Measurements from ENCODE around the gene HIVEP1. TPM values are rescaled to one million over a fixed set of nuclear protein-coding genes. Genes with fewer than 3 reads are reported as not detected.

HIVEP1 gene
- total RNA-seq, 6 donors from 2014 or later, result 22.9 to 48.5 (median 30.4) TPM

GRCh38 chr6:12020187-12020791, 8.2 kb downstream of the HIVEP1 start:
- TF ChIP-seq POLR2A (IDR thresholded peaks at IDR 0.05), result no peak
- no peak for TF ChIP-seq EP300 (IDR thresholded peaks at IDR 0.05)
- TF ChIP-seq POLR2AphosphoS5 (IDR thresholded peaks at IDR 0.05), result no peak
- no peak for TF ChIP-seq CTCF (IDR thresholded peaks at IDR 0.05)
- 95% methylated on average over 12 of the region's 12 CpGs for WGBS, 2 donors
- no peak overlapping the region for H3K4me3 ChIP-seq
- peak in 1 of 2 donors; percentile 20 for ATAC-seq (ENCODE audit: low FRiP score in 2 of 2)
- H3K36me3 ChIP-seq, result peaks cover 0 to 29% (median 7%) of the 10 kb centered on the region in 4 donors
- H3K27ac ChIP-seq, result no peak overlapping the region
- DNase-seq, result no peak
- H3K27me3 ChIP-seq, result no peaks in the 10 kb centered on the region
- peaks cover 0 to 8% (median 3%) of the 10 kb centered on the region in 4 donors for H3K4me1 ChIP-seq
- H3K9me3 ChIP-seq, result no peaks in the 10 kb centered on the region

GRCh38 chr6:12022481-12022880, 10.4 kb downstream of the HIVEP1 start:
- DNase-seq, result no peak
- ATAC-seq (ENCODE audit: low FRiP score in 2 of 2), result no peak
- H3K27ac ChIP-seq, result no peak overlapping the region

GRCh38 chr6:12022953-12023388, 10.9 kb downstream of the HIVEP1 start:
- DNase-seq (no peak), ATAC-seq (ENCODE audit: low FRiP score in 2 of 2) (no peak)
- WGBS, 2 donors, result 89 to 91% methylated on average over 7 of the region's 7 CpGs
- no peaks in the 10 kb centered on the region for H3K9me3 ChIP-seq
- H3K4me1 ChIP-seq, result peaks cover 0 to 8% (median 6%) of the 10 kb centered on the region in 4 donors
- TF ChIP-seq POLR2A (IDR thresholded peaks at IDR 0.05) (no peak), POLR2AphosphoS5 (IDR thresholded peaks at IDR 0.05) (no peak), CTCF (IDR thresholded peaks at IDR 0.05) (no peak), EP300 (IDR thresholded peaks at IDR 0.05) (no peak)
- no peak overlapping the region for H3K27ac ChIP-seq
- no peak overlapping the region for H3K4me3 ChIP-seq
- H3K36me3 ChIP-seq, result peaks cover 0 to 8% (median 2%) of the 10 kb centered on the region in 4 donors
- H3K27me3 ChIP-seq, result no peaks in the 10 kb centered on the region

More at GRCh38 chr6:12022481-12022880, 10.4 kb downstream of the HIVEP1 start:
- H3K36me3 ChIP-seq, result peaks cover 0 to 13% (median 3%) of the 10 kb centered on the region in 4 donors
- TF ChIP-seq POLR2A (IDR thresholded peaks at IDR 0.05), result no peak
- TF ChIP-seq EP300 (IDR thresholded peaks at IDR 0.05), result no peak
- TF ChIP-seq POLR2AphosphoS5 (IDR thresholded peaks at IDR 0.05), result no peak
- no peak for TF ChIP-seq CTCF (IDR thresholded peaks at IDR 0.05)
- peaks cover 0 to 8% (median 6%) of the 10 kb centered on the region in 4 donors for H3K4me1 ChIP-seq
- 89% methylated on average over 1 of the region's 1 CpG for WGBS, 2 donors
- H3K9me3 ChIP-seq, result no peaks in the 10 kb centered on the region
- no peak overlapping the region for H3K4me3 ChIP-seq
- H3K27me3 ChIP-seq, result no peaks in the 10 kb centered on the region

- TF ChIP-seq CTCF (IDR thresholded peaks at IDR 0.05) (no peak), EP300 (IDR thresholded peaks at IDR 0.05) (no peak), POLR2AphosphoS5 (IDR thresholded peaks at IDR 0.05) (no peak), POLR2A (IDR thresholded peaks at IDR 0.05) (no peak)
- 63 to 79% methylated on average over 2 of the region's 2 CpGs for WGBS, 2 donors
- Histone ChIP-seq H3K27ac (no peak overlapping the region), H3K4me3 (no peak overlapping the region), H3K36me3 (peaks cover 0 to 2% (median 0%) of the 10 kb centered on the region in 4 donors), H3K27me3 (no peaks in the 10 kb centered on the region), H3K9me3 (no peaks in the 10 kb centered on the region), H3K4me1 (peaks cover 0 to 8% (median 6%) of the 10 kb centered on the region in 4 donors)
- ATAC-seq (ENCODE audit: low FRiP score in 2 of 2), result no peak
- DNase-seq, result no peak
These were observed 12.1 kb downstream of the HIVEP1 start for GRCh38 chr6:12024216-12024615.

Data from upper lobe of left lung (tissue), 6 donors.